NCI-H146 treated with DMSO at 0.1 percent for 48 hours (cell line): ENCODE measurements around the gene PLOD1.
"Not testable (repeated sequence)": the region's sequence is repeated elsewhere in the genome, so short reads cannot be mapped to it uniquely, and the experiment has no call there.

Experiments
- DNase-seq: peaks from one replicate; lab custom pipeline; 2025; ENCODE audit not compliant: unreplicated experiment; lab: John Stamatoyannopoulos, UW

The PLOD1 gene

DNA sequence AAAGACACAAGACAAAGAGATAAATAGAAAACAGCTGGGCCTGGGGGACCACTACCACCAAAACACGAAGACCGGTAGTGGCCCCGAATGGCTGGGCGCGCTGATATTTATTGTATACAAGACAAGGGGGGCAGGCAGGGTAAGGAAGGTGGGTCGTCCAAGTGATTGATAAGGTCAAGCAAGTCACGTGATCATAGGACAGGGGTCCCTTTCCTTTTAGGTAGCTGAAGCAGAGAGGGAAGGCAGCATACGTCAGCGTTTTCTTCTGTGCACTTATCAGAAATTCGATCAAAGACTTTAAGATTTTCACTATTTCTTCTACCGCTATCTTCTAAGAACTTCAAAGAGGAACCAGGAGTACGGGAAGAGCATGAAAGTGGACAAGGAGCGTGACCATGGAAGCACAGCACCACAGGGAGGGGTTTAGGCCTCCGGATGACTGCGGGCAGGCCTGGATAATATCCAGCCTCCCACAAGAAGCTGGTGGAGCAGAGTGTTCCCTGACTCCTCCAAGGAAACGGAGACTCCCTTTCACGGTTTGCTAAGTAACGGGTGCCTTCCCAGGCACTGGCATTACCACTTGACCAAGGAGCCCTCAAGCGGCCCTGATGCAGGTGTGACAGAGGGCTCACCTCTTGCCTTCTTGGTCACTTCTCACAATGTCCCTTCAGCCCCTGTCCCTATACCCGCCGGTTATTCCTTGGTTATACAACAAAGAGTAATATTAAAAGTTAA, 21.9 kb upstream of the PLOD1 start:
- DNase-seq = not testable (repeated sequence)

DNA sequence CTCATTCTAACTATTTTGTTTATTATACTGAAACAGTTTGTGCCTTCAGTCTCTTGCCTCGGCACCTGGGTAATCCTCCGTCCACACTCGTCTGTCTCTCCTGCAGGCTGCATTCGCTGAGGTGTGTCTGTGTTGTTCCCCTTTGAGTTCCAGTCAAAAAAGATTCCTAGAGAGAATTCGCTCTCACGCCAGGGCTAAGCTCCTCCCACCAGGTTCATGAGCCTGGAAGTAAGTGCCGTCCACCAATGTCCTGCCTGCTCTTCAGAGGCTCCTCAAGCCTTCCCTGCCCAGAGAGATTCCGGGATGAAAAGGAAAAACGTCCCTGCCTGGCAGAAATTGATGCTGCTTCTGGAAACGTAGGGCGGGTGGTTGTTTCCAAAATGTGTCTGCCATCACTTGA, 21.2 kb upstream of the PLOD1 start:
- DNase-seq = no peak

DNA sequence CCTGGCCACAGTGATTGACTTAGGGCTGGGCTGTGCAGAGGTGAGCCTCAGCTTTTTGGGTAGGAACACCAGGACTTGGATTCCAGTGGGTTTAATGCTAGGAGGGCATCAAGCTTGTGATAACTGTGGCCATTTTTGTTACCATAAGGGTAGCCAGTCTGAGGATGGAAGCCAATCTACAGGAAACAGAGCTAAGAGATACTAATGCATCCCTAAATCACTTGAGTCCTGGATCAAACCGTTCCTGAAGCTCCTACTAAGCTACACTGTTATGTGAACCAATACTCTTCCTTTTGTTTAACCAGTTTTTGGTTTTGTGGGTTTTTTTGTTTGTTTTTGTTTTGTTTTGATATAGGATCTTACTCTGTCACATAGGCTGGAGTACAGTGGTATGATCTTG, 20.5 kb upstream of the PLOD1 start:
- no peak for DNase-seq

DNA sequence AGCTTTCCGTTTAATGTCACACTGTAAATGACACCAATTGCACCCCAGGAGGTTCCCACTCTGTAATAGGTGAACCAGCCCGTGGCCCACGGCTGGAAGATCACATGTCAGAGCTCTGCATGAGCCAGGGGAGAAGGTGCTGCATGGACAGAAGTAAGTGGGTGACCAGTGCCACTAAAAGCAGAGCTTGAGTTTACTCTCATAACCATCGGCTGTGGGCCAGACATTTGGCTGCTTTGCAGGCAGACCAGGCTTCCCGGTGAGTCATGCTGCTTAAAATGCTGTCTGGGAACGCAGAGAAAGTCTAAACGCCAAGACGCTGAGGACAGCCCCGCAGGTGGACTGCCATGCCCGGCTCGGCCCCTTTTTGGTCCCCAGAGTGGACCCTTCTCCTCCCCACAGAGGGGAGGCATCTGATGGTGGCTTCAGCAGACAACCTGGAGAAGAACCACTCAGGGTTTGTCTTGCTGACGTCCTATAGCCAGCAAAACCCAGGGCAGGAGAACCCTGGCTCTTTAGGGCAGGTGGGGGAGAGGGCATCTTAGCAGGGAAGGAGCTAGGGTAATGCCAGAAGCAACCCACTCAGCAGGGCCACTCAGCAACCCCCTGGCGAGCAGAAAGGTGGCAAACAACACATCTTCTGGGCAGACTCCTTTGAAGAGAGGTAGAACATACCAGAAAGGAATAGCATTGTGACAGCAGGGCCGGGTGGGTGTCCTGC, 15.6 kb upstream of the PLOD1 start:
- no peak for DNase-seq

DNA sequence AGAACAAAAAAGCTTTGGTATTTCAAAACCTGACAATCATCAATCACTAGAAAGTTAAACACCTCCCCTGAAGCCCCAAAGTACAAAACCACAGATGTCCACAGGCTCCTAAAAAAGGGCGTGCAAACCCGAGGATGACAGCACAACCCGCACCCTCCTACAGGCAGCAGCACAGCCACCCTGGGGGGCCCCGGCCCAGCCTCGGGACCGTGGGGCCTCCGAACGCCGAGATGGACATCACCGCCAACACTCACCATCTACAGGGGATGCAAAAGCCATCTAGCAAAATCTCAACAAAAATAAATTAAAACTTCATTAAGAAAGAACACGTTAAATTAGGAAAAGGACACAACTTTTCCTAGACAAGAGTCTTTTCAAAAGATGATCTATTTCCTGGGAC, 14.9 kb upstream of the PLOD1 start:
- no peak for DNase-seq

DNA sequence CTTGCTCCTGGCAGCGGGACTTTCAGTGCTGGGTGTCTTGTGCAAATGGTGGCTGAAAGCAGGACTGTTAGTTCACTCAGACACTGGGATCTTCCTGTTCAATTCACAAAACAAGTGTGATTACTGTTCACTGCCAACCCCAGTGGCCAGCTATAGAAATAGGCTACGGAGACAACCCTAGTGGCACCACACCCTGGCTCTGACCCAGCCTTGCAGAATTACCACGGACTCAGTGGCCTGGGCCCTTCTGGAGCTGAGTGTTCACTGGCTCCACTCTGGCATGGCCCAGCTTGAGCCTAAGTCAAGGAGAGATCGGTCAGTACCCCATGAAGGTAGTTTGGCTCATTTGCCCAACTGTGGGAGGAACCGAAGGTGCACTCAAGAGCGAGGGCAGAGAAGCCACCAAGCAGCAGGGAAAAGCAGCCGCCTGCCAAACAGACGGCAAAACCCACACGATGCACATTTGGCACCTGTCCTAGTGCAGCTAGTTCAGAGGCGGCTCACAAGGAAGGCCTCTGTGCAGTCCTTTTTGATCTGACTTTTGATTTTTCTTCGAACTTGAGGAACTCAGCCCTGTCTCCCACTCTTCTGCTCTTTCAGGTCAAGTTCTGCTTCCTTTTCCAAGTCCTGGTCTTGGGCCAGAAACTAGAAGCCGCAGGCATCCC, 14.1 kb upstream of the PLOD1 start:
- DNase-seq = no peak

DNA sequence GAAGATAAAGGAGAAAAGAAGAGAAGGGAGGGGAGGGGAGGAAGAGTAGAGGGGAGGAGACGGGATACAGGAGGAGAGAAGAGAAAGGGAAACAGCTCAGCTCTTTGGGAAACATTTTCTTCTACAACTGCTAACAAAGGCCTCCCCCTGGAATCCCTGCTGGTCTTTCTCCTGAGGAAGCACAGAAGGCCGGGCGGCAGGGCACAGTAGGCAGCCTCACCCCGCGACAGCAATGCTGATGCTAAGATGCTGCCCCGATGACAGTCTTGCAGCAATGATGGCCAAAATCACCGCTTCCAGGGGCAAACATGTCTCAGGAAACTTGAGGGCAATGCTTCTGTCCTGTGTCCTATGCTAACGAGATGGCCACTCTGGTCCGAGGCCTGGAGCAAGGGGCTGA, 13.5 kb upstream of the PLOD1 start:
- no peak for DNase-seq

DNA sequence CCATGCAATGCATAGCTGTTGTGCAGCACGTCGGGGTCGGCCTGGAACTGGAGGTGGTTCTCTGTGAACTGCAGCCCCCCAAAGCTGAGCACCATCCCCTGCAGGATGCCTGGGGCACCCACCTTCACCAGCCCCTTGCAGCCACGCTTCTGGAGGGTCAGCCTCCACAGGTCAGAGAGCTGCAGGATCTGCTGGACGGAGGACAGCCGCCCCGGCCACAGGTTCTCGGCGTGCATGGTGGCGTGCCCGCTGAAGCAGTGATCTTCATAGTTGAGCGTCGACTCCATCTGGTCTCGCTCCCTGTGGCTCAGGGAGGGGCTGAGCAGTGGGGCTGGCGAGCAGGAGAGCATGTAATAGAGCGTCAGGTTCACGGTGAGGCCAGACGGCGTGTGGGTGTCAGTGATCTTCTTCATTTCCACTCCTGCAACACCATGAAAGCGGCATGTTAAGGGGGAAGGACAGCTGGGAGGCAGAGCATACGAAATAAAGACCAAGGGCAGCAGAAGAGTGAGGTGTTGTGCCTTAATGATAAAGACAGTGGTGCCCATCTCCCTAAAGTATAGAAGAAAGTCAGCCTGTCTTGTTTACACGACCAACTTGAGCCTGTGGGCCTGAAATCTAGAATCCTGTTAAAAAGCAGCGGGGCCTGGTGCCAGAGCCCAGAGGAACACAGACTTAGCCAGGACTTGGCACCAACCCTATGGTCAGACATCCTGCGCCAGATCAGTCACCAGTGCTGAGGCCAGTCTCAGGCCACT, 11.3 kb upstream of the PLOD1 start:
- no peak for DNase-seq

DNA sequence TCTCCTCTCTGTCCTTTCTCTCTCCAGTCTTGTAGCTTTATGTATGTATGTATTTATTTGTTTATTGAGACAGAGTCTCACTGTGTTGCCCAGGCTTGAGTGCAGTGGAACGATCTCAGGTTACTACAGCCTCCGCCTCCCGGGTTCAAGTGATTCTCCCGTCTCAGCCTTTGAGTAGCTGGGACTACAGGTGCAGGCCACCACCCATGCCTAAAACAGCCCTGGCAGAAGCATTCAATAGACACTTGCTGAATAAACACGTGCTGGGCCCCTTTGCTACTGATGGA, 10.7 kb upstream of the PLOD1 start:
- no peak for DNase-seq

DNA sequence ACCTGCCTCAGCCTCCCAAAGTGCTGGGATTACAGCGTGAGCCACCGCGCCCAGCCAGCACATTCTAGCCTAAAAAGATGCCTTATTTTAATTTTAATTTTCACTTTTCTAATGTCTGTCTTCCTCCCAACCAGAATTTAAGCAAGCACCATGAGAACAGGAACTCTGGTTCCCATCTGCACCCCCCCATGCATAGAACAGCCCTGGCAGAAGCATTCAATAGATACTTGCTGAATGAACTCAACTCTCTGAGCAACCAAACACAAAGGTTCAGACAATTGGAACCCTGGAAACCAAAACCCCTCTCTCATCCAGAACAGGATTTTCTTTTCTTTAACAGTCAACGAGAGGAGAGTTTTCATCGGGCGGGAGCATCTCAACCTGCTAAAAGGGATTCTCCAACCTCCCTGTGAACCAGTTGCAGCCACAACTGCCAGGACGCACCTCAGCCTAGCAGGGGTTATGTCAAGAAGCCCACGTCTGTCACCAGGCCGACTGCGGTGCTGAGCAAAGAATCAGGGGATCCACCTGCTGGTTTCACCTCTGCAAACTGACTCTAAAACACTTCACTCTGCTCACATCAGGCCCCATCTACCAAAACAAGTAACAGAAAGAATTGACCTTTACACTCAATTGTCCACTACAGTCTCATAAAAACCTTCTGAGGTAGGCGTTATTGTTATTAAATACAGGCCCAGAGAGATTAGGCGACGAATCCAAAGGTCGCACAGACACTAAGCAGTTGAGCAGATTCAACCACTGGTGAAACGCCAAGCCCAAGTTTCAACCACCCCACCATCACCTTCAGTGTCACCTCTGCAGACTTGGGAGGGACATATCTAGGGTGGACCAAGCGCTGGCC, 10.0 kb upstream of the PLOD1 start:
- no peak for DNase-seq

DNA sequence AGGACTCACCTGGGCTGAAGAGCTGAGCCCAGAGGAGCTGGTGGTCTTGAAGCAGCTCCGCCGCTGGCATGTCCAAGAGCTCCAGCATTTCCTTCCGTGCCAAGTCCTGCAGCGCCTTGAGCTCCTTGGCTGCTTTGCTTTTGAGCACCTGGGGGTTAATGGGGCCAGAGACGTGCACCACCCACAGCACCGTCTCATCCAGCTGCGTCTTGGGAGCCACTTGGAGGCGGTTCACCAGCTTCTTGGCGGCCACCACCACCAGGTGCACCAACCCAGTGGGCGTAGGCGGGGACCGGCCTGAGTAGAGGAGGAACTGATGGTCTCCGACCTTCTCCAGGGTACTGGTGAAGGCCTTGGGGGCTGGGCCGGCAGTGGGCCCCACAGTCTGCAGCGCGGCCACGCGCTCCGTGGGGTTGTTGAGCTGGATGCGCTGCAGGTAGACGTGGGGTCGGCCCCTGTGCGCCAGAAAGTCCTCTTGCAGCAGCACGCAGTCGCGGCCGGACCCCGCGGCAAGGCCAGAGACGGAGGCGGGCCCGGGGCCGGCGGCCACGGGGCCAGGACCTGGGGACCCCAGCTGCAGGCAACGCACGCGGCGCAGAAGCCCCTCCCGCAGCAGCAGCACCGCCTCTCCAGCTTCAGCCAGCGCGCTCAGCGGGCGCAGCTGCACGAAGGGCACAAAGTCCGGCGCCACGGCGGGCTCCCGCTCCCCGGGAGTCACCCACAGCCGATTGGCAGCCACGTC, 9.2 kb upstream of the PLOD1 start:
- not testable (repeated sequence) for DNase-seq

DNA sequence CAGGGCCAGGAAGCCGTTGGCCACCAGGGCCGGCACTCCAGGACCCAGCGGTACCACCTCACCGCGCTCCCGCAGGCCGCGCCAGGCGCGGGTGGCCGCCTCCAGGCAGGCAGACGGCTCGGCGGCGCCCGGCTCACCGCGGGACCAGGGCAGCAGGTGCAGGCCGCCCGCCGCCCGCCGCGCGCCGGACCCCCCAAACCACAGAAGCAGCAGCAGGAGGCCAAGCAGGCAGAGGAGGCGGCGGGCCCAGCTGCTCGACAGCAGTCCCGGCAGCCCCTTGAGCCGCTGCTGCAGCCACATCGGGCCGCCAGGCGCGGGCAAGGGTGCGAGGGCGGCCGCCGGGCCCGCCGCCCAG, 8.6 kb upstream of the PLOD1 start:
- no peak for DNase-seq

DNA sequence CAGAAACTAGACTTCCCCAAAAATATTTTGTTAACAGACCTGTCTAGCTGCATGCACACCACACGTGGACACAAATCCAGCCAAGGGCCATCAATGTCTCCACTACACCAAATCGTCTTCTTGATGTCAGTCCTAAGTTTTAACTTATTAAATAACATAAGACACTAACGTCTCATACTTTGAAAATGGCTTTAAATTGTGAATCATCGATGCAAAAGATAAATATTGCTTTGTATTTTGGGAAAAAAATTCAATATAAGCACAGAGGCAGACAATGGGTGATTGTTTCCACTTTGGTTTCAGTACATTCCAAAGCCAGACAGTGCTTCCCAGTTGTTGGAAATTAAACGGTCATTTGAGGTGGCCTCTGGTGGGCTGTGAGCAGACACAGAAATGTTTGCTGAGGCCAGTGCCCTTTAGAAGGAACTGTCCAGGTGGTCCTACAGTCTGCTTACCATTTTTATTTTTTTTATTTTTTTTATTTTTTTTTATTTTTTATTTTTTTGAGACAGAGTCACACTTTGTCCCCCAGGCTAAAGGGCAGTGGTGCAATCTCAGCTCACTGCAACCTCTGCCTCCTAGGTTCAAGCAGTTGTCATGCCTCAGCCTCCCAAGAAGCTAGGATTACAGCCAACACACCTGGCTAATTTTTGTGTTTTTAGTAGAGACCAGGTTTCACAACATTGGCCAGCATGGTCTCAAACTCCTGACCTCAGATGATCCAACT, 6.5 kb upstream of the PLOD1 start:
- no peak for DNase-seq

DNA sequence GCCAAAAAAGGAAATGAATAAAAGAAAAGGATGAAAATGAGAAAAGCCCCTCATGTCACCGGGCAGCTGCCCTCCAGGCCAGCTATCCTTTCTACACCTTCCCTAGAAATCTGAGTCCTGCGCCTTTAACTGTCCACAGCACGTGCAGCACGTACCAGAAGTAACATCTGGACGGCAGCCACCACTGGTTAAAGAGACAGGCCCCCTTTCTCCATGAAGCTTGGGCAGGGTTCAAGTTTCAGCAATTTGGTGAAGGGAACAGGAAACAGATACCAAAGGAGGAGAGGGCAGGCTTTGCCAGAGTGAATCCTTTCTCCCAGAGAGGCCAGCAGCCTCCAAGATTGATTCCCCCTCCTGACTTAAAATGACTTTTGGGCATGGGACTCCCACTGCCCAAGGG, 4.7 kb upstream of the PLOD1 start:
- no peak for DNase-seq

DNA sequence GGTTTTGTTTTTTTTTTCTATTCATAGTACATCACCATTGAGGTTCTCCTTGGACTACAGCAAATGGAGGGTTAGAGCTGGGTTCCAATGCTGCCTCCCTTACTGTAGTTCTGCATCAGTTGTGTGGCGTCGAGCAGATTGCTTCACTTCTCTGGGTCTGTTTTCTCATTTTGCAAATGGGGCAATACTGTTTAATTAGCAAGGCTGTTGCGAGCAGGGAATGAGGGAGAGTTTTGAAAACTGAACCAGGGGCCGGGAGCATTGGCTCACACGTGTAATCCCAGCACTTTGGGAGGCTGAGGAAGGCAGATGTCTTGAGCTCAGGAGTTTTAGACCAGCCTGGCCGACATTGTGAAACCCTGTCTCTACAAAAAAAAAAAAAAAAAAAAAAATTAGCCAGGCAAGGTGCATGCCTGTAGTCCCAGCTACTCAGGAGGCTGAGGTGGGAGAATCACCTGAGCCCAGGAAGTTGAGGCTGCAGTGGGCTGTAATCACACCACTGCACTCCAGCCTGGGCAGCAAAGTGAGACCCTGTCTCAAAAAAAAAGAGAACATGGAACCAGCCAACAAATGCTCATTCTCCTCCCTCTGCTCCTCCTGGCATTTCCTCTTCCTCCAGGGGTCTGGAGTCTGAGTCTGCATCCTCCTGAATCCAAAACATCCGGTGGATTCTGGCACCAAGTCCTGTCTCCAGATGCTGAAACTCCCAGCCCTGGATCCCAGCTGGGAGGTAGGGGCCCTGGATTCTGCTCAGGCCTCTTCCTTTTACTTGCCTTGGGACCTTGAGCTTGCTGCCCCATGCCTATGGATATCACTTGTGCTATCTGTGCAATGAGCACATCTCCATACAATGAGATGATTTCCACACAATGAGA, 3.7 kb upstream of the PLOD1 start:
- DNase-seq = no peak

DNA sequence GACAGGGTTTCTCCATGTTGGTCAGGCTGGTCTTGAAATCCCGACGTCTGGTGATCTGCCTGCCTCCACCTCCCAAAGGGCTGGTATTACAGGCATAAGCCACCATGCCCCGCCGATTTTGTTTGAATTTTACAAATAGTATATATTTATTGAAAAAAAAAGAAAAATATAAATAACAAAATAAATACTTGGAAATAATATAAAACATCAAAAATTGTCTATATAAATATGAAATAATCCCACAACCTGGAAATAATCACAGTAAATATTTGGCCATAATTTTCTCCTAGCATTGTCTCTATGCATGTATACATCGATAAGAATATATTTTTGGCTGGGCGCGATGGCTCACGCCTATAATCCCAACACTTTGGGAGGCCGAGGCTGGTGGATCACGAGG, 2.7 kb upstream of the PLOD1 start:
- no peak for DNase-seq

DNA sequence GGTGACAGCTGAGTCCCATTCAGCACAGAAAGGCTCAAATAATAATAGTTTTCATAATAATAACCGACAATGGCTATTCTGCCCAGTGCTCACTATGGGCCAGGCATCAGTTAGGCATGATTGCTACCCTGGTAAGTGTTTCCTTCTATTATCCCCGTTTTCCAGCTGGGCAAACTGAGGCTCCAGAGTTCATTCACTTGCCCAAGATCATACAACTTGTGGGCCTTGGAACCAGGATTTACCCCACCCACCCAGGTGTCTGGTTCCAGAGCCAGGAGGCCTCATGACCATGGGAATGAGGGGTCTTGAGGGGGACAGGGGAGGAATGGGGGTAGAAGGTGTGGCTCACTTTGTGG, 518 bp downstream of the PLOD1 start:
- no peak for DNase-seq

DNA sequence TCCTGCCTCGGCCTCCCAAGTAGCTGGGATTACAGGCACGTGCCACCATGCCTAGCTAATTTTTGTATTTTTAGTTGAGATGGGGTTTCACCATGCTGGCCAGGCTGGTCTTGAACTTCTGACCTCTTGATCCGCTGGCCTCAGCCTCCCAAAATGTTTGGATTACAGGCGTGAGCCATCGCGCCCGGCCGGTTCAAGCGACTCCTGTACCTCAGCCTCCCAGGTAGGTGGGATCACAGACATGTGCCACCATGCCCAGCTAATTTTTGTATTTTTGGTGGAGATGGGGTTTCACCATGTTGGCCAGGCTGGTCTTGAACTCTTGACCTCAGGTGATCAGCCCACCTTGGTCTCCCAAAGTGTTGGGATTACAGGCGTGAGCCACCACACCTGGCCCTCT, 1.2 kb downstream of the PLOD1 start:
- DNase-seq = not testable (repeated sequence)
